ENCODE results near the gene ZNF215. TPM values are rescaled to one million over a fixed set of nuclear protein-coding genes. Genes with fewer than 3 reads are reported as not detected.

The ZNF215 gene
- total and polyA plus RNA-seq, 2 donors (not counting 3 experiments of a cell fraction or from before 2014, with no cell fraction given): 1.2 to 2.9 TPM

DNA sequence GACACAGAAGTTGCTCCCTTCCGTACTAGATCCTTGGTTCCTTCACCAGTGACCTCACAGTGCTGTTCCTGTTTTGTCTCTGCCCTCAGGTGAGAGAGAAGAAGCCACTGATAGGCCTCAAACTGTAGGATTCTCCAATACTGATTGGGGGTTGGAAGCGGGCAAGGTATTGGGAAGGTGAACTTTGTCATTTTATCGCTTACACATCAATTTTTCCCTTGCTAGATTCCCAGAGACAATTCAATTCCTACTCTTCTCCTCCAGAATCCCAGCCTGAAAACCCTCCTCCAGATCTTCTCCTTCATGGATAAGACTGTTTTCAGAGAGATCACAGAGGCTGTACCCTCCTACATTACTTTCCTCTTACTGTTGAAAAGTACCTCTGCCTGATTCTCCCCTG is 14.8 kb upstream of the ZNF215 start:
- no peak for FAIRE-seq

More for the DNA sequence above, 14.8 kb upstream of the ZNF215 start:
- H3K4me1 ChIP-seq (ENCODE audit: control insufficient read depth, extremely low read depth, insufficient read depth, low read length): peaks cover 7% of the 10 kb centered on the region
- CTCF ChIA-PET: interaction anchor here (1.7 kb wide), 1 partner anchor 15 kb away, joined by 5 read pairs; the partner anchor contains the start of gene ZNF215
- no peak overlapping the region for H3K27ac ChIP-seq (ENCODE audit: insufficient read depth, low read depth, low read length)
- no peaks in the 10 kb centered on the region for H3K36me3 ChIP-seq (ENCODE audit: control insufficient read depth in 2 of 2, extremely low read depth in 1 of 2, insufficient read depth in 2 of 2, low read length in 2 of 2)
- BruUV-seq (replicated peaks): no TSS peak
- DNase-seq (ENCODE audit: low read depth, low spot score): no peak
- H3K79me2 ChIP-seq (ENCODE audit: control insufficient read depth, insufficient read depth, low read length): no peaks in the 10 kb centered on the region
- no peaks in the 10 kb centered on the region for H3K9me1 ChIP-seq (replicated peaks; ENCODE audit: control insufficient read depth, extremely low read depth, insufficient read depth, low read length)
- no peaks in the 10 kb centered on the region for H3K9me3 ChIP-seq (replicated peaks; ENCODE audit: control insufficient read depth, insufficient read depth, low read length)
- no peak overlapping the region for H2AFZ ChIP-seq (ENCODE audit: low read depth, low read length)
- H3K4me3 ChIP-seq (replicated peaks in 1 of 3; ENCODE audit: insufficient read depth in 1 of 3, low read depth in 1 of 3, low read length in 3 of 3): no peak overlapping the region
- H3K27me3 ChIP-seq (ENCODE audit: control insufficient read depth in 2 of 2, insufficient read depth in 2 of 2, low read length in 2 of 2): no peaks in the 10 kb centered on the region
- no peak overlapping the region for H3K4me2 ChIP-seq (ENCODE audit: insufficient read depth, low read length)
- H3K9ac ChIP-seq (replicated peaks; ENCODE audit: extremely low read depth, insufficient read depth, low read length): no peak overlapping the region
- intact Hi-C loops (cut with micrococcal nuclease) (loop anchor here (5.0 kb wide), 1 partner anchor 111 kb away; the partner anchor contains the start of genes NLRP14 and ZNF214), dilution Hi-C loops (cut with MboI; ENCODE audit: extremely low pct_ligation_motif_present, low sequenced_read_pairs) (no loop called here)
- POLR2A ChIA-PET: no interaction called here
- TF ChIP-seq CTCF (IDR thresholded peaks at IDR 0.05; ENCODE audit: extremely low read depth in 1 of 2, insufficient read depth in 1 of 2, low read depth in 1 of 2, low read length in 2 of 2) (no peak), POLR2A (IDR thresholded peaks at IDR 0.05; ENCODE audit: low read depth, low read length) (no peak), JUN (IDR thresholded peaks at IDR 0.05; ENCODE audit: borderline replicate concordance, insufficient read depth, insufficient read length, low read depth) (no peak), GATA2 (IDR thresholded peaks at IDR 0.05; ENCODE audit: insufficient read depth, insufficient read length, low read depth, low read length) (no peak), POLR2AphosphoS5 (IDR thresholded peaks at IDR 0.05; ENCODE audit: insufficient read depth, low read depth, low read length) (no peak), EZH2 (IDR thresholded peaks at IDR 0.05; ENCODE audit: borderline replicate concordance, low read depth, low read length, severe bottlenecking) (no peak), FOS (IDR thresholded peaks at IDR 0.05; ENCODE audit: borderline replicate concordance, insufficient read depth, low read length) (no peak), MYC (IDR thresholded peaks at IDR 0.05; ENCODE audit: low read depth, low read length) (no peak), MAX (IDR thresholded peaks at IDR 0.05; ENCODE audit: insufficient read depth, insufficient read length) (no peak)
- H4K20me1 ChIP-seq (replicated peaks; ENCODE audit: control insufficient read depth, extremely low read depth, insufficient read depth, low read length): no peaks in the 10 kb centered on the region
